BE2C (cell line): ENCODE data around the gene UBFD1.

Experiments used
- DNase-seq: peaks from one replicate; pipeline ENCODE4 v3.0.0-alpha.2; 2020
- H3K27me3 ChIP-seq: fragments of 250-450 bp; sonication (Bioruptor Pico); 2 replicates; pipeline ENCODE4 v1.5.1; 2020; ENCODE audit warnings: mild to moderate bottlenecking
- H3K36me3 ChIP-seq: fragments of 250-450 bp; sonication (Bioruptor Pico); 2 replicates; pipeline ENCODE4 v1.5.1; 2020; ENCODE audit warnings: mild to moderate bottlenecking
- H3K4me1 ChIP-seq: fragments of 250-450 bp; sonication (Bioruptor Pico); 2 replicates; pipeline ENCODE4 v1.5.1; 2020
- H3K4me3 ChIP-seq: 2 replicates; pipeline ENCODE4 v1.5.1; 2011; ENCODE audit warnings: low read depth, low read length
- H3K9me3 ChIP-seq: fragments of 250-450 bp; sonication (Bioruptor Pico); 2 replicates; pipeline ENCODE4 v1.5.1; 2020
- CTCF ChIP-seq: IDR thresholded peaks from 2 replicates; pipeline ENCODE4 v1.5.1; 2012; ENCODE audit warnings: mild to moderate bottlenecking, low read depth, low read length

Gene UBFD1

GRCh38 chr16:23518435-23518891 lies 39.1 kb upstream of the UBFD1 start:
- H3K9me3 ChIP-seq = no peaks in the 10 kb centered on the region

GRCh38 chr16:23519282-23519681 lies 38.2 kb upstream of the UBFD1 start:
- Histone ChIP-seq H3K4me3 (no peak overlapping the region), H3K36me3 (peaks cover 28% of the 10 kb centered on the region)
- no peak for DNase-seq

More at GRCh38 chr16:23518435-23518891, 39.1 kb upstream of the UBFD1 start:
- no peak for TF ChIP-seq CTCF
- Histone ChIP-seq H3K36me3 (peaks cover 21% of the 10 kb centered on the region), H3K27me3 (no peaks in the 10 kb centered on the region), H3K4me3 (no peak overlapping the region), H3K4me1 (0 out of 2 replicates have a peak, but pooled peaks cover 5% of the 10 kb centered on the region)
- no peak for DNase-seq

GRCh38 chr16:23520500-23520899 lies 37.0 kb upstream of the UBFD1 start:
- DNase-seq = no peak
- H3K36me3 ChIP-seq = peaks cover 37% of the 10 kb centered on the region
- no peak for TF ChIP-seq CTCF
- H3K4me1 ChIP-seq = 0 out of 2 replicates have a peak, but pooled peaks cover 5% of the 10 kb centered on the region
- H3K9me3 ChIP-seq = no peaks in the 10 kb centered on the region
- H3K4me3 ChIP-seq = no peak overlapping the region
- no peaks in the 10 kb centered on the region for H3K27me3 ChIP-seq

More at GRCh38 chr16:23519282-23519681, 38.2 kb upstream of the UBFD1 start:
- 0 out of 2 replicates have a peak, but pooled peaks cover 5% of the 10 kb centered on the region for H3K4me1 ChIP-seq
- no peaks in the 10 kb centered on the region for H3K9me3 ChIP-seq
- H3K27me3 ChIP-seq = no peaks in the 10 kb centered on the region
- no peak for TF ChIP-seq CTCF

- TF ChIP-seq CTCF = no peak
Observed at GRCh38 chr16:23521037-23521743, 36.3 kb upstream of the UBFD1 start.

GRCh38 chr16:23521965-23522364 lies 35.6 kb upstream of the UBFD1 start:
- no peak for TF ChIP-seq CTCF
- H3K27me3 ChIP-seq = no peaks in the 10 kb centered on the region
- H3K9me3 ChIP-seq = no peaks in the 10 kb centered on the region
- no peak overlapping the region for H3K4me3 ChIP-seq
- H3K36me3 ChIP-seq = peaks cover 38% of the 10 kb centered on the region
- peaks cover 5% of the 10 kb centered on the region; the same call in 1 of the 2 replicates for H3K4me1 ChIP-seq
- no peak for DNase-seq

More at GRCh38 chr16:23521037-23521743, 36.3 kb upstream of the UBFD1 start:
- no peak for DNase-seq
- H3K9me3 ChIP-seq = no peaks in the 10 kb centered on the region
- no peak overlapping the region for H3K4me3 ChIP-seq
- H3K4me1 ChIP-seq = 0 out of 2 replicates have a peak, but pooled peaks cover 5% of the 10 kb centered on the region
- H3K36me3 ChIP-seq = peaks cover 38% of the 10 kb centered on the region
- no peaks in the 10 kb centered on the region for H3K27me3 ChIP-seq

GRCh38 chr16:23523321-23523720 lies 34.2 kb upstream of the UBFD1 start:
- Histone ChIP-seq H3K36me3 (peaks cover 44% of the 10 kb centered on the region), H3K27me3 (no peaks in the 10 kb centered on the region), H3K4me3 (no peak overlapping the region), H3K9me3 (no peaks in the 10 kb centered on the region), H3K4me1 (peaks cover 5% of the 10 kb centered on the region; the same call in 1 of the 2 replicates)
- TF ChIP-seq CTCF = no peak
- no peak for DNase-seq
